ENCODE measurements around the gene ENPP4.
"Not testable (repeated sequence)": the region's sequence is repeated elsewhere in the genome, so short reads cannot be mapped to it uniquely, and the experiment has no call there.

ENPP4 gene

GRCh38 chr6:46131291-46131690 lies 1.5 kb downstream of the ENPP4 start:
- not testable (repeated sequence) for DNase-seq

- no peak for DNase-seq
Observed at GRCh38 chr6:46134216-46134615, 4.4 kb downstream of the ENPP4 start.

- DNase-seq = no peak
Observed at GRCh38 chr6:46135176-46135575, 5.4 kb downstream of the ENPP4 start.

- DNase-seq = no peak
Observed at GRCh38 chr6:46136831-46137230, 7.0 kb downstream of the ENPP4 start.

GRCh38 chr6:46137387-46137786 lies 7.6 kb downstream of the ENPP4 start:
- no peak for DNase-seq

- DNase-seq = no peak
Observed at GRCh38 chr6:46138281-46138680, 8.5 kb downstream of the ENPP4 start.

GRCh38 chr6:46144270-46144669 lies 14.5 kb downstream of the ENPP4 start:
- no peak for DNase-seq

- DNase-seq = not testable (repeated sequence)
Observed at GRCh38 chr6:46149066-46149465, 19.3 kb downstream of the ENPP4 start.

- DNase-seq = no peak
Observed at GRCh38 chr6:46156701-46157100, 26.9 kb downstream of the ENPP4 start.

- no peak for DNase-seq
Observed at GRCh38 chr6:46159229-46159628, 29.4 kb downstream of the ENPP4 start.

- DNase-seq = no peak
Observed at GRCh38 chr6:46160102-46160501, 30.3 kb downstream of the ENPP4 start.

GRCh38 chr6:46170357-46171289 lies 40.8 kb downstream of the ENPP4 start, which contains the start of gene ENPP5:
ENPP5 (minus strand) TSS chr6:46170980; CDS start chr6:46168262, 2,718 bp downstream.
- peak; percentile 2 to 55 (median 10) for DNase-seq

- DNase-seq = no peak
Observed at GRCh38 chr6:46172176-46172575, 42.4 kb downstream of the ENPP4 start.

- DNase-seq = no peak
Observed at GRCh38 chr6:46174904-46175303, 45.1 kb downstream of the ENPP4 start.

- DNase-seq = no peak
Observed at GRCh38 chr6:46175446-46175845, 45.7 kb downstream of the ENPP4 start.

- no peak for DNase-seq
Observed at GRCh38 chr6:46175976-46176375, 46.2 kb downstream of the ENPP4 start.

- no peak for DNase-seq
Observed at GRCh38 chr6:46184114-46184513, 54.3 kb downstream of the ENPP4 start.

- no peak for DNase-seq
Observed at GRCh38 chr6:46186583-46186982, 56.8 kb downstream of the ENPP4 start.

- no peak for DNase-seq
Observed at GRCh38 chr6:46189726-46190125, 59.9 kb downstream of the ENPP4 start.

- DNase-seq = no peak
Observed at GRCh38 chr6:46190889-46191288, 61.1 kb downstream of the ENPP4 start.

- DNase-seq = no peak
Observed at GRCh38 chr6:46191961-46192360, 62.2 kb downstream of the ENPP4 start.
